Liver (tissue), 3 donors: Measurements from ENCODE around the gene B3GNT3.

Experiments
- TF ChIP-seq, protein P1 (sequence below): IDR thresholded peaks from 2 replicates; pipeline ENCODE4 v1.6.1; 2016; ENCODE audit warnings: antibody characterized with exemption
- TF ChIP-seq, protein P2 (sequence below): fragments of 150-350 bp; IDR thresholded peaks from 2 replicates; pipeline ENCODE4 v1.5.1; 2017; ENCODE audit warnings: improper control_type of control experiment, low read depth, low read length; ENCODE audit not compliant: missing input control
- donor health status: healthy.
- donor health status: healthy.

DNA sequence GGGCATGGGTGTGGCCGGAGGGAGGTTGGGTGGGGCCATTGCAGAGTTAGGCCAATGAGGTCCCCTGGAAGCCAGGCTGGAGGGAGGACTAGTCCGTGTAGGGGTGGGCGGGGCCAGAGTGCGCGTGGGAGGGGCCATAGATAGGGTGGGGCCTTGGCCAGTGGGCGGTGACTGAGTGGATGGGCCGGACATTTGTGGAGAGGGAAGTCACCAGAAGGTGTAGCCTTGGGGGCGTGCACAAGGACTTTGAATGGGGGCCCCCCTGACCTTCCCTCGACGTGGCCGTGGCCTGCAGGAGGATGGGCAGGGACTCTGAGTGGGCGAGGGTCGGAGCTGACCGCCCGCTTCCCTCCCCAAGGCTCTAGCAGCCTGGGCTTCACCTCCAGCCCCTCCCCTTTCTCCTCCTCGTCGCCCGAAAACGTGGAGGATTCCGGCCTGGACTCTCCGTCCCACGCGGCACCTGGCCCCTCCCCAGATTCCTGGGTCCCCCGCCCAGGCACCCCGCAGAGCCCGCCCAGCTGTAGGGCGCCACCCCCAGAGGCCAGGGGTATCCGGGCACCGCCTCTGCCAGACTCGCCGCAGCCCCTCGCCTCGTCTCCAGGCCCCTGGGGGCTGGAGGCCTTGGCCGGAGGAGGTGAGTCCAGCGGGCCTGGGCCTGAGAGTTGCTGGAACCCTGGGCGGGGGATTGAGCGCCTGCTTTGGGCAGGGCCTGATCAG lies 16.5 kb upstream of the B3GNT3 start:
- TF ChIP-seq, protein P1, sequence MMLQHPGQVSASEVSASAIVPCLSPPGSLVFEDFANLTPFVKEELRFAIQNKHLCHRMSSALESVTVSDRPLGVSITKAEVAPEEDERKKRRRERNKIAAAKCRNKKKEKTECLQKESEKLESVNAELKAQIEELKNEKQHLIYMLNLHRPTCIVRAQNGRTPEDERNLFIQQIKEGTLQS = no peak
- TF ChIP-seq, protein P2, sequence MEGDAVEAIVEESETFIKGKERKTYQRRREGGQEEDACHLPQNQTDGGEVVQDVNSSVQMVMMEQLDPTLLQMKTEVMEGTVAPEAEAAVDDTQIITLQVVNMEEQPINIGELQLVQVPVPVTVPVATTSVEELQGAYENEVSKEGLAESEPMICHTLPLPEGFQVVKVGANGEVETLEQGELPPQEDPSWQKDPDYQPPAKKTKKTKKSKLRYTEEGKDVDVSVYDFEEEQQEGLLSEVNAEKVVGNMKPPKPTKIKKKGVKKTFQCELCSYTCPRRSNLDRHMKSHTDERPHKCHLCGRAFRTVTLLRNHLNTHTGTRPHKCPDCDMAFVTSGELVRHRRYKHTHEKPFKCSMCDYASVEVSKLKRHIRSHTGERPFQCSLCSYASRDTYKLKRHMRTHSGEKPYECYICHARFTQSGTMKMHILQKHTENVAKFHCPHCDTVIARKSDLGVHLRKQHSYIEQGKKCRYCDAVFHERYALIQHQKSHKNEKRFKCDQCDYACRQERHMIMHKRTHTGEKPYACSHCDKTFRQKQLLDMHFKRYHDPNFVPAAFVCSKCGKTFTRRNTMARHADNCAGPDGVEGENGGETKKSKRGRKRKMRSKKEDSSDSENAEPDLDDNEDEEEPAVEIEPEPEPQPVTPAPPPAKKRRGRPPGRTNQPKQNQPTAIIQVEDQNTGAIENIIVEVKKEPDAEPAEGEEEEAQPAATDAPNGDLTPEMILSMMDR = no peak
